ENCODE measurements around the gene KIAA0513. TPM values are rescaled to one million over a fixed set of nuclear protein-coding genes. Genes with fewer than 3 reads are reported as not detected.

Gene KIAA0513
- total RNA-seq, 1 experiment from 2014 or later = 2.9 TPM

DNA sequence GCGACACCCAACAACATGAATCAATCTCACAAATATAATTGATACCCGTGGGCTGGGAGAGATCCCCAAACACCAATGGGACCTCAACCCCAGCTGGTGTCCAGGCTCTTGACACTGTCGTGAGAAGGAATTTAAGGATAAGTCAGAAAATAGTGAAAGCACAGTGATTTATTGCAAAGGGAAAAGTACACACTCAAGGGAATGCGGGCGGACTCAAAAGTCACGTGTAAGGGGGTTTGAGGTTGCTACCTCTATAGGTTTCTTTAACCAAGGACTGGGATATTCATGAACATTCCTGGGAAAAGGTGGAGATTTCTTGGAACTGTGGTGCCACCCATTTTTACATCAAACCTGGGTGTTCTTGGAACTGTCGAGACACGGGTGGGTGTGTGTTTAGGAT is 10.0 kb upstream of the KIAA0513 start:
- intact Hi-C loops (cut with micrococcal nuclease; ENCODE audit: unreplicated experiment) = no loop called here
- CTCF ChIA-PET = no interaction called here

DNA sequence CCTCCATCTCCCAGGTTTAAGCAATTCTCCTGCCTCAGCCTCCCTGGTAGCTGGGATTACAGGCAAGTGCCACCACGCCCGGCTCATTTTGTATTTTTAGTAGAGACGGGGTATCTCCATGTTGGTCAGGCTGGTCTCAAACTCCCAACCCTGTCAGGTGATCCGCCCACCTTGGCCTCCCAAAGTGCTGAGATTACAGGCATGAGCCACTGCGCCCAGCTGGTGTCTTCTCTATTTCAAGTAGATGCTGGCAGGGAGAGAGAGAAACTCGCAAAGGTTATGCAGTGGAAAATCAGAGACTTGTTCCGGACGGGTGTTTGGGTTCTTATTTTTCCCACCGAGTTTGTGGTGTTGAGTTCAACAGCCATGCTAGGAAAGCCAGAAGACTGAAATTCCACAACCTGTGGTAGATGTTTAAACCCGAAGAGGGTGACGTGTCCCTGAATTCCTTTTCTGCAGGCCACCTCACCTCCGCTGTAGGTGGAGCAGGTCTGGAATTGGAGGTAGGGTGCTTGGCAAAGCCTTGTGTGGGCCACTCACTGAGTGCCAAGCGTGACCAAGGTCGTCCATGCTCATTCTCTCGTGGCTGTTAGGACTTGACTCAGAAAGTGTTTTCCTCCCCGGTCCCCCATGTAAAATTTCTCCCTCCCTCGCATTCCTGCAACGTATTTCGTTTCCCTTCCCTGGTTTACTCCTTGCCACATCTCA is 8.9 kb upstream of the KIAA0513 start:
- intact Hi-C loops (cut with micrococcal nuclease; ENCODE audit: unreplicated experiment) = no loop called here
- no peak for TF ChIP-seq CTCF (conservative IDR thresholded peaks at IDR 0.05; ENCODE audit: low read depth, low read length)
- TF ChIP-seq EZH2 (IDR thresholded peaks at IDR 0.05; ENCODE audit: borderline replicate concordance, low read depth, low read length, poor library complexity, severe bottlenecking) = no peak
- H3K36me3 ChIP-seq (ENCODE audit: insufficient read depth, low read length, poor library complexity, severe bottlenecking) = no peaks in the 10 kb centered on the region
- peaks cover 27% of the 10 kb centered on the region for H3K27me3 ChIP-seq (replicated peaks; ENCODE audit: insufficient read depth, low read depth, low read length, poor library complexity)
- no TSS peak for BruUV-seq (replicated peaks)
- H3K27ac ChIP-seq (ENCODE audit: low read depth, low read length, poor library complexity, severe bottlenecking) = no peak overlapping the region
- ChIA-PET POLR2A (ENCODE audit: low non-redundant PET) (no interaction called here), CTCF (no interaction called here)
- H3K4me3 ChIP-seq (ENCODE audit: low read depth, low read length, poor library complexity, severe bottlenecking) = no peak overlapping the region
- no peak for DNase-seq (ENCODE audit: low spot score)
- H3K4me1 ChIP-seq (ENCODE audit: insufficient read depth, low read length, poor library complexity, severe bottlenecking) = no peaks in the 10 kb centered on the region
- no peaks in the 10 kb centered on the region for H3K9me3 ChIP-seq (ENCODE audit: low read depth, low read length, poor library complexity, severe bottlenecking)

More for the DNA sequence above, 10.0 kb upstream of the KIAA0513 start:
- no peaks in the 10 kb centered on the region for H3K36me3 ChIP-seq (ENCODE audit: insufficient read depth, low read length, poor library complexity, severe bottlenecking)
- H3K4me3 ChIP-seq (ENCODE audit: low read depth, low read length, poor library complexity, severe bottlenecking) = no peak overlapping the region
- H3K4me1 ChIP-seq (ENCODE audit: insufficient read depth, low read length, poor library complexity, severe bottlenecking) = no peaks in the 10 kb centered on the region
- peaks cover 27% of the 10 kb centered on the region for H3K27me3 ChIP-seq (replicated peaks; ENCODE audit: insufficient read depth, low read depth, low read length, poor library complexity)
- TF ChIP-seq CTCF (conservative IDR thresholded peaks at IDR 0.05; ENCODE audit: low read depth, low read length) = no peak
- TF ChIP-seq EZH2 (IDR thresholded peaks at IDR 0.05; ENCODE audit: borderline replicate concordance, low read depth, low read length, poor library complexity, severe bottlenecking) = no peak
- no TSS peak for BruUV-seq (replicated peaks)
- DNase-seq (ENCODE audit: low spot score) = no peak
- POLR2A ChIA-PET (ENCODE audit: low non-redundant PET) = no interaction called here
- H3K27ac ChIP-seq (ENCODE audit: low read depth, low read length, poor library complexity, severe bottlenecking) = no peak overlapping the region
- H3K9me3 ChIP-seq (ENCODE audit: low read depth, low read length, poor library complexity, severe bottlenecking) = no peaks in the 10 kb centered on the region

DNA sequence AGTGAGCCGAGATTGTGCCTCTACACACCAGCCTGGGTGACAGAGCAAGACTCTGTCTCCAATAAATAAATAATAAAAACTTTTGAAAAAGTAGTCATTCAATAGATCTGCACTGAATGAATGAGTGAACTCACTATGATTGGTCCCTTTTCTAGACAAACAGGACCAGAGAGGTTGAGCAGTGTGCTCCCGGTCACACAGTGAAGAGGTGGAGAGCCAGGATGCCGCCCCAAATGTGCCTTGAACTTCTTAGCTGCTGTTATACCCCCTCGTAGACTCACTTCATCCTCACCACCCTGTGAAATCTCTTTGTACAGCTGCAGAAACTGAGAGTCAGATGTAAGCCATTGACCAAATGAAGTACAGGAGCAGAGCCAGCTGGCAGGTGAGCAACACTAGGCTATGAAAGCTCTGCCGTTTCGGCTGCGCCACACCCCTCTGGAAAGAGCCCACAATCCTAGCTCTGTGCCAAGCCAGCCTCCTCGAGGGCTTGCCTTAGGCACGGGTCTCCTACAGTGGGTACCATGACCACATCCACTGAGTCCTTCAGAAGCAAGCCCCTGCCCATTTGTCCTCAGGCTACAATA is 7.8 kb upstream of the KIAA0513 start:
- H3K4me1 ChIP-seq (ENCODE audit: insufficient read depth, low read length, poor library complexity, severe bottlenecking) = no peaks in the 10 kb centered on the region
- no peaks in the 10 kb centered on the region for H3K9me3 ChIP-seq (ENCODE audit: low read depth, low read length, poor library complexity, severe bottlenecking)
- ChIA-PET CTCF (no interaction called here), POLR2A (ENCODE audit: low non-redundant PET) (no interaction called here)
- DNase-seq (ENCODE audit: low spot score) = no peak
- peaks cover 27% of the 10 kb centered on the region for H3K27me3 ChIP-seq (replicated peaks; ENCODE audit: insufficient read depth, low read depth, low read length, poor library complexity)
- no TSS peak for BruUV-seq (replicated peaks)
- no peak overlapping the region for H3K4me3 ChIP-seq (ENCODE audit: low read depth, low read length, poor library complexity, severe bottlenecking)
- H3K36me3 ChIP-seq (ENCODE audit: insufficient read depth, low read length, poor library complexity, severe bottlenecking) = no peaks in the 10 kb centered on the region
- intact Hi-C loops (cut with micrococcal nuclease; ENCODE audit: unreplicated experiment) = no loop called here
- TF ChIP-seq EZH2 (IDR thresholded peaks at IDR 0.05; ENCODE audit: borderline replicate concordance, low read depth, low read length, poor library complexity, severe bottlenecking) (no peak), CTCF (conservative IDR thresholded peaks at IDR 0.05; ENCODE audit: low read depth, low read length) (no peak)
- H3K27ac ChIP-seq (ENCODE audit: low read depth, low read length, poor library complexity, severe bottlenecking) = no peak overlapping the region
